ENCODE results near the gene AGMO. TPM values are rescaled to one million over a fixed set of nuclear protein-coding genes. Genes with fewer than 3 reads are reported as not detected.
A peak's percentile ranks its signal among the peaks of the same experiment; 100 is the strongest.

AGMO gene
- polyA plus RNA-seq, 1 donor from 2014 or later: not detected

DNA sequence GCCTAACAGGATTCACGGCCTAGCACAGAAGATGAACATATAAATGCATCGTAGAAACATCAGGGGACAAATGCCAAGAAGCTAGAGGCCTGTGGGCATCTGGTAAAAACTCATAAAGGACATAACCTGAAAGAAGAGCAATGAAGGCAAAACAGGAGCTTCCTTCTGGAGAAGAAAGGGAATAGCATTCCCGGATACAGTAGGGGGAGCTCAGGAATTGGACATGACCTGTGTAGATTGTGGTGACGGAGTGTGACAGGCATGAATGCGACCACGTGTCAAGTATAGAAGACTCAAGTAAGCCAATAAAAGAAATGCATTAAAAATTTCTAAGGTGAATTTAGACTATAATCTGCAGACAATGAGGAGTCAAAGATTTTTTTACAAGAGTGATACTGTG is 270.1 kb downstream of the AGMO start:
- Histone ChIP-seq H3K9me2 (ENCODE audit: insufficient read depth, low read length) (no peaks in the 10 kb centered on the region), H3K27me3 (ENCODE audit: insufficient read depth, low read depth, low read length) (no peaks in the 10 kb centered on the region), H3F3A (ENCODE audit: insufficient read depth, low read length, poor library complexity, severe bottlenecking) (no peaks in the 10 kb centered on the region), H2AFZ (ENCODE audit: low read depth, low read length) (no peak overlapping the region), H3K4me2 (ENCODE audit: low read length) (no peak overlapping the region), H3K9me3 (ENCODE audit: low read length) (no peaks in the 10 kb centered on the region), H3K4me3 (ENCODE audit: low read length) (no peak overlapping the region), H3K79me2 (replicated peaks; ENCODE audit: insufficient read depth, low read length) (no peaks in the 10 kb centered on the region), H3K36me3 (ENCODE audit: insufficient read depth, low read length) (no peaks in the 10 kb centered on the region), H4K20me1 (ENCODE audit: insufficient read depth) (no peaks in the 10 kb centered on the region), H3K9ac (ENCODE audit: low read length) (no peak overlapping the region), H3K27ac (ENCODE audit: low read length) (peak overlapping the region; percentile 7)
- TF ChIP-seq EP300 (conservative IDR thresholded peaks at IDR 0.05; ENCODE audit: poor library complexity, severe bottlenecking): no peak
- TF ChIP-seq SMC3 (conservative IDR thresholded peaks at IDR 0.05; ENCODE audit: poor library complexity): no peak
- TF ChIP-seq, protein P1, sequence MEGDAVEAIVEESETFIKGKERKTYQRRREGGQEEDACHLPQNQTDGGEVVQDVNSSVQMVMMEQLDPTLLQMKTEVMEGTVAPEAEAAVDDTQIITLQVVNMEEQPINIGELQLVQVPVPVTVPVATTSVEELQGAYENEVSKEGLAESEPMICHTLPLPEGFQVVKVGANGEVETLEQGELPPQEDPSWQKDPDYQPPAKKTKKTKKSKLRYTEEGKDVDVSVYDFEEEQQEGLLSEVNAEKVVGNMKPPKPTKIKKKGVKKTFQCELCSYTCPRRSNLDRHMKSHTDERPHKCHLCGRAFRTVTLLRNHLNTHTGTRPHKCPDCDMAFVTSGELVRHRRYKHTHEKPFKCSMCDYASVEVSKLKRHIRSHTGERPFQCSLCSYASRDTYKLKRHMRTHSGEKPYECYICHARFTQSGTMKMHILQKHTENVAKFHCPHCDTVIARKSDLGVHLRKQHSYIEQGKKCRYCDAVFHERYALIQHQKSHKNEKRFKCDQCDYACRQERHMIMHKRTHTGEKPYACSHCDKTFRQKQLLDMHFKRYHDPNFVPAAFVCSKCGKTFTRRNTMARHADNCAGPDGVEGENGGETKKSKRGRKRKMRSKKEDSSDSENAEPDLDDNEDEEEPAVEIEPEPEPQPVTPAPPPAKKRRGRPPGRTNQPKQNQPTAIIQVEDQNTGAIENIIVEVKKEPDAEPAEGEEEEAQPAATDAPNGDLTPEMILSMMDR (IDR thresholded peaks at IDR 0.05; ENCODE audit: poor library complexity, severe bottlenecking): no peak
- no peak for TF ChIP-seq MXI1 (conservative IDR thresholded peaks at IDR 0.05; ENCODE audit: poor library complexity, severe bottlenecking)
- no peak for TF ChIP-seq REST (IDR thresholded peaks at IDR 0.05; ENCODE audit: borderline replicate concordance)
- TF ChIP-seq POLR2AphosphoS5 (IDR thresholded peaks at IDR 0.05): no peak
- no peak for TF ChIP-seq TAF1 (IDR thresholded peaks at IDR 0.05; ENCODE audit: low read depth)
- no peak for TF ChIP-seq EZH2 (IDR thresholded peaks at IDR 0.05; ENCODE audit: borderline replicate concordance, insufficient read depth, low read length, poor library complexity, severe bottlenecking)
- TF ChIP-seq RAD21 (conservative IDR thresholded peaks at IDR 0.05): no peak

DNA sequence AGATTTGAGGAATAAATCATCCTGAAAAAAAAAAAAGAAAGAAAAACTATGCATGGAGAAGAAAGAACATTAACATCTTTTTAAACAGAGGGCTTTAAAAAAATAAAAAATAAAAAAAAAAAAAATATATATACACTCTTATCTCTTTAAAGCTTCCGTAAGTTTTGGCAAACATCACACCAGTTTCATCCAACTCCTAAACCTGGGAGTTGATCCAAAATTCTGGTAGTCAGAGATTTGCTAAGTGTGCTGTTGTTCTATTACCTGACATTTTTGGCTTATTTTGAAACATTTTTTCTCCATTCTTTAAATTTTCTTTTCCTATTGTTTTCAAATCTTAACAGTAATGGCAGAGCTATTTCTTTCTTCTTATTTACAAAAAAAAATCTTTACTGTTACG is 273.1 kb downstream of the AGMO start:
- TF ChIP-seq, protein P1 (IDR thresholded peaks at IDR 0.05; ENCODE audit: poor library complexity, severe bottlenecking): no peak
- no peak for TF ChIP-seq MXI1 (conservative IDR thresholded peaks at IDR 0.05; ENCODE audit: poor library complexity, severe bottlenecking)
- TF ChIP-seq EZH2 (IDR thresholded peaks at IDR 0.05; ENCODE audit: borderline replicate concordance, insufficient read depth, low read length, poor library complexity, severe bottlenecking): no peak
- TF ChIP-seq SMC3 (conservative IDR thresholded peaks at IDR 0.05; ENCODE audit: poor library complexity): no peak
- no peak for TF ChIP-seq REST (IDR thresholded peaks at IDR 0.05; ENCODE audit: borderline replicate concordance)
- no peak for TF ChIP-seq TAF1 (IDR thresholded peaks at IDR 0.05; ENCODE audit: low read depth)
- no peak for TF ChIP-seq RAD21 (conservative IDR thresholded peaks at IDR 0.05)
- TF ChIP-seq POLR2AphosphoS5 (IDR thresholded peaks at IDR 0.05): no peak
- TF ChIP-seq EP300 (conservative IDR thresholded peaks at IDR 0.05; ENCODE audit: poor library complexity, severe bottlenecking): no peak
- Histone ChIP-seq H4K20me1 (ENCODE audit: insufficient read depth) (no peaks in the 10 kb centered on the region), H3K9me3 (ENCODE audit: low read length) (no peaks in the 10 kb centered on the region), H3K79me2 (replicated peaks; ENCODE audit: insufficient read depth, low read length) (no peaks in the 10 kb centered on the region), H3K9ac (ENCODE audit: low read length) (no peak overlapping the region), H3K27ac (ENCODE audit: low read length) (no peak overlapping the region), H3K4me2 (ENCODE audit: low read length) (no peak overlapping the region), H3K4me3 (ENCODE audit: low read length) (no peak overlapping the region), H3K27me3 (ENCODE audit: insufficient read depth, low read depth, low read length) (no peaks in the 10 kb centered on the region), H3F3A (ENCODE audit: insufficient read depth, low read length, poor library complexity, severe bottlenecking) (no peaks in the 10 kb centered on the region), H3K9me2 (ENCODE audit: insufficient read depth, low read length) (no peaks in the 10 kb centered on the region), H3K36me3 (ENCODE audit: insufficient read depth, low read length) (no peaks in the 10 kb centered on the region), H2AFZ (ENCODE audit: low read depth, low read length) (no peak overlapping the region)

All from neural cell (in vitro differentiated cells).